GM23338 (cell line): Measurements from ENCODE around the gene MYOM1. TPM values are rescaled to one million over a fixed set of nuclear protein-coding genes. Genes with fewer than 3 reads are reported as not detected.

Source experiments
- ATAC-seq: fragments of 200-7000 bp; cut with Tn5 transposase; 3 replicates; pipeline ENCODE4 v1.9.1; 2020
- DNase-seq: peaks from one replicate; pipeline ENCODE4 v3.0.0-alpha.2; 2015; ENCODE audit warnings: low spot score
- H2AFZ ChIP-seq: fragments of 200-600 bp; sonication (generic); 2 replicates; pipeline ENCODE4 v1.8.0; 2016; ENCODE audit warnings: antibody characterized with exemption, mild to moderate bottlenecking, moderate library complexity
- H3F3A ChIP-seq: fragments of 200-600 bp; sonication (generic); replicated peaks from 2 replicates; pipeline ENCODE4 v1.8.0; 2017; ENCODE audit warnings: antibody characterized with exemption, mixed run types, low read depth
- H3K27ac ChIP-seq: fragments of 200-600 bp; sonication (generic); 2 replicates; pipeline ENCODE4 v1.6.1; 2016; ENCODE audit warnings: low read depth
- H3K27me3 ChIP-seq: fragments of 200-600 bp; sonication (generic); 2 replicates; pipeline ENCODE4 v1.8.0; 2016; ENCODE audit warnings: mild to moderate bottlenecking, mixed run types, moderate library complexity; ENCODE audit not compliant: insufficient read depth
- H3K36me3 ChIP-seq: fragments of 200-600 bp; sonication (generic); 2 replicates; pipeline ENCODE4 v1.8.0; 2016; ENCODE audit warnings: mild to moderate bottlenecking; ENCODE audit not compliant: insufficient read depth
- H3K4me1 ChIP-seq: fragments of 200-600 bp; sonication (generic); 2 replicates; pipeline ENCODE4 v1.8.0; 2016; ENCODE audit warnings: mild to moderate bottlenecking, moderate library complexity; ENCODE audit not compliant: insufficient read depth
- H3K4me2 ChIP-seq: fragments of 200-600 bp; sonication (generic); 2 replicates; pipeline ENCODE4 v1.7.1; 2017; ENCODE audit warnings: mixed run types
- H3K4me3 ChIP-seq: fragments of 200-600 bp; sonication (generic); 2 replicates; pipeline ENCODE4 v1.6.1; 2016; ENCODE audit warnings: mixed run types
- H3K79me2 ChIP-seq: fragments of 200-600 bp; sonication (generic); replicated peaks from 2 replicates; pipeline ENCODE4 v1.8.0; 2017; ENCODE audit warnings: mild to moderate bottlenecking; ENCODE audit not compliant: insufficient read depth
- H3K9me2 ChIP-seq: fragments of 200-600 bp; sonication (generic); 2 replicates; pipeline ENCODE4 v1.8.0; 2017; ENCODE audit not compliant: insufficient read depth
- H4K20me1 ChIP-seq: fragments of 200-600 bp; sonication (generic); replicated peaks from 2 replicates; pipeline ENCODE4 v1.8.0; 2017; ENCODE audit warnings: mild to moderate bottlenecking; ENCODE audit not compliant: insufficient read depth
- H3K27ac Mint-ChIP-seq: 2 replicates; pipeline ENCODE4 v1.8.0; 2020; ENCODE audit warnings: inconsistent platforms, mild to moderate bottlenecking, moderate library complexity, mixed read lengths
- H3K27me3 Mint-ChIP-seq: 3 replicates; pipeline ENCODE4 v1.8.0; 2022; ENCODE audit warnings: low read depth, mild to moderate bottlenecking, moderate library complexity, mixed read lengths, inconsistent platforms; ENCODE audit not compliant: insufficient read depth, poor library complexity
- H3K36me3 Mint-ChIP-seq: 3 replicates; pipeline ENCODE4 v1.8.0; 2021; ENCODE audit warnings: low read depth, mild to moderate bottlenecking, inconsistent platforms, moderate library complexity, mixed read lengths
- H3K4me1 Mint-ChIP-seq: 3 replicates; pipeline ENCODE4 v1.8.0; 2020; ENCODE audit warnings: mild to moderate bottlenecking, inconsistent platforms, mixed read lengths
- H3K4me3 Mint-ChIP-seq: 3 replicates; pipeline ENCODE4 v1.8.0; 2021; ENCODE audit warnings: moderate library complexity, mild to moderate bottlenecking, inconsistent platforms, mixed read lengths
- H3K9me3 Mint-ChIP-seq: 3 replicates; pipeline ENCODE4 v1.8.0; 2020; ENCODE audit warnings: moderate library complexity, mild to moderate bottlenecking, inconsistent platforms, mixed read lengths
- CREB1 ChIP-seq: fragments of 250-450 bp; sonication (Bioruptor Pico); IDR thresholded peaks from 2 replicates; pipeline ENCODE4 v1.5.0; 2020; ENCODE audit warnings: low read depth, mild to moderate bottlenecking, moderate library complexity
- CTCF ChIP-seq, 2 experiments: fragments of 200-600 bp in 1 of 2; sonication (generic) in 1 of 2; conservative IDR thresholded peaks; 2 replicates each; pipeline versions ENCODE4 v1.5.1 to v1.6.1; 2016 to 2017; ENCODE audit warnings: antibody characterized with exemption in 2 of 2, low read depth in 2 of 2, mild to moderate bottlenecking in 2 of 2, moderate library complexity in 1 of 2
- EZH2 ChIP-seq: fragments of 200-600 bp; sonication (generic); IDR thresholded peaks from one replicate; pipeline ENCODE4 v1.8.0; 2017; ENCODE audit warnings: antibody characterized with exemption, mild to moderate bottlenecking, low read depth; ENCODE audit not compliant: unreplicated experiment
- EZH2phosphoT487 ChIP-seq: fragments of 200-600 bp; sonication (generic); IDR thresholded peaks from one replicate; pipeline ENCODE4 v1.8.1; 2018; ENCODE audit warnings: antibody characterized with exemption; ENCODE audit not compliant: unreplicated experiment
- POLR2AphosphoS5 ChIP-seq: IDR thresholded peaks from 2 replicates; pipeline ENCODE4 v1.6.1; 2016; ENCODE audit warnings: antibody characterized with exemption, low read depth
- REST ChIP-seq: IDR thresholded peaks from one replicate; pipeline ENCODE4 v1.6.1; 2018; ENCODE audit warnings: antibody characterized with exemption; ENCODE audit not compliant: unreplicated experiment
- STAT1 ChIP-seq: IDR thresholded peaks from one replicate; pipeline ENCODE4 v1.6.1; 2016; ENCODE audit warnings: antibody characterized with exemption; ENCODE audit not compliant: unreplicated experiment
- ZNF114 ChIP-seq: fragments of 250-450 bp; sonication (Bioruptor Pico); IDR thresholded peaks from 2 replicates; pipeline ENCODE4 v1.5.0; 2020; ENCODE audit warnings: mild to moderate bottlenecking, moderate library complexity
- ZNF331 ChIP-seq: fragments of 250-450 bp; sonication (Bioruptor Pico); IDR thresholded peaks from 2 replicates; pipeline ENCODE4 v1.5.0; 2020; ENCODE audit warnings: low read depth, mild to moderate bottlenecking, moderate library complexity
- ZNF462 ChIP-seq: fragments of 250-450 bp; sonication (Bioruptor Pico); IDR thresholded peaks from 2 replicates; pipeline ENCODE4 v1.5.0; 2020; ENCODE audit warnings: mild to moderate bottlenecking, moderate library complexity
- polyA plus RNA-seq: library from polyadenylated mRNA; unstranded; fragments of >200 nt; fragmentation: Nextera tagmentation; extraction: Ambion mirVana; gene quantifications from 2 replicates; pipeline ENCODE4 v1.2.1, GENCODE V29; 2016
- total RNA-seq: library from RNA; depleted of rRNA; stranded (reverse); fragments of >200 nt; shearing (Covaris generic); gene quantifications from 2 replicates; pipeline ENCODE4 v1.2.3, GENCODE V29; 2014
- TF ChIP-seq, protein P1 (sequence below): IDR thresholded peaks from 2 replicates; pipeline ENCODE4 v1.6.1; 2016; ENCODE audit warnings: antibody characterized with exemption

The MYOM1 gene
- total and polyA plus RNA-seq, 2 experiments from 2014 or later, result 0.27 to 0.38 TPM

GRCh38 chr18:3247240-3248061, 27.7 kb upstream of the MYOM1 start, which contains the start of gene MYL12A:
MYL12A (plus strand) TSS chr18:3247801; CDS start chr18:3253248, 5,447 bp downstream.
- peak within 1 kb of the TSS; percentile 75 for H3K4me3 ChIP-seq
- peaks cover 5% of the 10 kb centered on the region; the same call in 1 of the 2 replicates for H3K36me3 ChIP-seq
- H4K20me1 ChIP-seq, result peaks cover 17% of the 10 kb centered on the region; the same call in 1 of the 2 replicates
- no peaks in the 10 kb centered on the region for H3K9me2 ChIP-seq
- no peak for TF ChIP-seq CTCF (conservative IDR thresholded peaks at IDR 0.05; ENCODE audit: low read depth in 2 of 2)
- no peak for TF ChIP-seq ZNF462
- TF ChIP-seq STAT1, result no peak
- TF ChIP-seq EZH2phosphoT487, result no peak
- peak; percentile 62 for TF ChIP-seq CREB1 (CRISPR knock-in tag)
- no peak for TF ChIP-seq ZNF331 (CRISPR knock-in tag)
- no peak for TF ChIP-seq EZH2
- TF ChIP-seq REST, result no peak
- peak; percentile 91 for TF ChIP-seq POLR2AphosphoS5
- TF ChIP-seq ZNF114 (CRISPR knock-in tag), result no peak
- TF ChIP-seq, protein P1, sequence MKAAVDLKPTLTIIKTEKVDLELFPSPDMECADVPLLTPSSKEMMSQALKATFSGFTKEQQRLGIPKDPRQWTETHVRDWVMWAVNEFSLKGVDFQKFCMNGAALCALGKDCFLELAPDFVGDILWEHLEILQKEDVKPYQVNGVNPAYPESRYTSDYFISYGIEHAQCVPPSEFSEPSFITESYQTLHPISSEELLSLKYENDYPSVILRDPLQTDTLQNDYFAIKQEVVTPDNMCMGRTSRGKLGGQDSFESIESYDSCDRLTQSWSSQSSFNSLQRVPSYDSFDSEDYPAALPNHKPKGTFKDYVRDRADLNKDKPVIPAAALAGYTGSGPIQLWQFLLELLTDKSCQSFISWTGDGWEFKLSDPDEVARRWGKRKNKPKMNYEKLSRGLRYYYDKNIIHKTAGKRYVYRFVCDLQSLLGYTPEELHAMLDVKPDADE, result no peak; the same call in none of the 2 replicates
- H3K4me1 ChIP-seq, result peaks cover 22% of the 10 kb centered on the region
- Mint-ChIP-seq H3K4me1 (peaks cover 22% of the 10 kb centered on the region; the same call in 2 of the 3 replicates), H3K36me3 (peaks cover 17% of the 10 kb centered on the region), H3K27ac (peak within 1 kb of the TSS; percentile 100), H3K27me3 (peaks cover 13% of the 10 kb centered on the region), H3K4me3 (peak within 1 kb of the TSS; percentile 91), H3K9me3 (peaks cover 4% of the 10 kb centered on the region)
- ATAC-seq (peak; percentile 83), DNase-seq (peak; percentile 99)
- H3K4me2 ChIP-seq, result peak within 1 kb of the TSS; percentile 82
- H3K79me2 ChIP-seq, result peaks cover 48% of the 10 kb centered on the region
- H2AFZ ChIP-seq, result no peak within 1 kb of the TSS
- H3K27ac ChIP-seq, result peak within 1 kb of the TSS; percentile 94
- H3K27me3 ChIP-seq, result no peaks in the 10 kb centered on the region
- H3F3A ChIP-seq, result 0 out of 2 replicates have a peak, but pooled peaks cover 6% of the 10 kb centered on the region
